DOHH2 (cell line): ENCODE data around the gene SPTSSA.
A peak's percentile ranks its signal among the peaks of the same experiment; 100 is the strongest.

Experiments
- H3F3A ChIP-seq: fragments of 200-600 bp; sonication (generic), shearing (Covaris generic); 2 replicates; pipeline ENCODE4 v1.6.0; 2016; ENCODE audit warnings: antibody characterized with exemption, mild to moderate bottlenecking; ENCODE audit not compliant: control insufficient read depth, insufficient read depth
- H3K27ac ChIP-seq: fragments of 200-600 bp; sonication (generic); 2 replicates; pipeline ENCODE4 v1.5.1; 2014; ENCODE audit warnings: low read depth, mild to moderate bottlenecking, low read length, moderate library complexity
- H3K27me3 ChIP-seq: fragments of 200-600 bp; sonication (generic); 2 replicates; pipeline ENCODE4 v1.6.1; 2014; ENCODE audit warnings: mild to moderate bottlenecking, low read length, mixed read lengths; ENCODE audit not compliant: control insufficient read depth
- H3K36me3 ChIP-seq: fragments of 200-600 bp; sonication (generic); 2 replicates; pipeline ENCODE4 v1.6.1; 2014; ENCODE audit warnings: mild to moderate bottlenecking, low read length, moderate library complexity, mixed read lengths; ENCODE audit not compliant: control insufficient read depth
- H3K4me1 ChIP-seq: fragments of 200-600 bp; sonication (generic); 2 replicates; pipeline ENCODE4 v1.6.1; 2014; ENCODE audit warnings: mild to moderate bottlenecking, low read length, mixed read lengths; ENCODE audit not compliant: control insufficient read depth
- H3K4me2 ChIP-seq: fragments of 200-600 bp; sonication (generic); 2 replicates; pipeline ENCODE4 v1.6.0; 2014; ENCODE audit warnings: mild to moderate bottlenecking, low read length, moderate library complexity
- H3K4me3 ChIP-seq: fragments of 200-600 bp; sonication (generic); 2 replicates; pipeline ENCODE4 v1.5.1; 2014; ENCODE audit warnings: mild to moderate bottlenecking, low read length, mixed read lengths
- H3K79me2 ChIP-seq: fragments of 200-600 bp; sonication (generic); 2 replicates; pipeline ENCODE4 v1.6.1; 2014; ENCODE audit warnings: mild to moderate bottlenecking, low read length, mixed read lengths; ENCODE audit not compliant: control insufficient read depth
- H3K9me2 ChIP-seq: fragments of 200-600 bp; sonication (generic); replicated peaks from 2 replicates; pipeline ENCODE4 v1.6.1; 2014; ENCODE audit warnings: mild to moderate bottlenecking, low read length, mixed read lengths; ENCODE audit not compliant: control insufficient read depth
- H3K9me3 ChIP-seq: fragments of 200-600 bp; sonication (generic); 2 replicates; pipeline ENCODE4 v1.6.1; 2014; ENCODE audit warnings: antibody characterized with exemption, low read length, mixed read lengths; ENCODE audit not compliant: control insufficient read depth, insufficient read depth
- H4K20me1 ChIP-seq: fragments of 200-600 bp; sonication (generic); 2 replicates; pipeline ENCODE4 v1.6.0; 2014; ENCODE audit warnings: low read depth, mild to moderate bottlenecking, antibody characterized with exemption, low read length, moderate library complexity; ENCODE audit not compliant: control insufficient read depth, insufficient read depth
- EZH2phosphoT487 ChIP-seq: fragments of 200-600 bp; sonication (generic); IDR thresholded peaks from 2 replicates; pipeline ENCODE4 v1.6.1; 2017; ENCODE audit warnings: borderline replicate concordance, mild to moderate bottlenecking, antibody characterized with exemption, low read length, moderate library complexity, mixed read lengths
- TF ChIP-seq, protein P1 (sequence below): fragments of 200-600 bp; sonication (generic); IDR thresholded peaks from one replicate; pipeline ENCODE4 v1.5.1; 2014; ENCODE audit warnings: antibody characterized with exemption, mild to moderate bottlenecking, low read depth, low read length; ENCODE audit not compliant: poor library complexity, severe bottlenecking

The SPTSSA gene

DNA sequence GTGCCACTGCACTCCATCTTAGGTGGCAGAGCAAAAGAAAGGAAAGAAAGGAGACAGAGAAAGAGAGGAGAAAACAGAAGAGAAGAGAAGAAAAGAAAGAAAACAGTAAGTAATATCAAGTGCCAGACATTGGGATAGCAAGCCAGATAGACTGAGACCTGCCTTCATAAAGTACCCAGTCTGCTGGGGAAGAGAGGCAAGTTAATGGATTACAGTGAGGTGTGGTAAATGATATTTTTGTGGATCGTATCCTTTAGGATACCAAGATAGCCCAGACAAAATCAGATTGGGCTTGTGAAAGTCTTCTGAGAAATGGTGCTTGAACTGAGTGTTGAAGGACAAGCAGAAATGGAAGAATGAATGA lies 1.5 kb upstream of the SPTSSA start:
- no peak overlapping the region for H3K4me2 ChIP-seq
- TF ChIP-seq EZH2phosphoT487: no peak
- TF ChIP-seq, protein P1, sequence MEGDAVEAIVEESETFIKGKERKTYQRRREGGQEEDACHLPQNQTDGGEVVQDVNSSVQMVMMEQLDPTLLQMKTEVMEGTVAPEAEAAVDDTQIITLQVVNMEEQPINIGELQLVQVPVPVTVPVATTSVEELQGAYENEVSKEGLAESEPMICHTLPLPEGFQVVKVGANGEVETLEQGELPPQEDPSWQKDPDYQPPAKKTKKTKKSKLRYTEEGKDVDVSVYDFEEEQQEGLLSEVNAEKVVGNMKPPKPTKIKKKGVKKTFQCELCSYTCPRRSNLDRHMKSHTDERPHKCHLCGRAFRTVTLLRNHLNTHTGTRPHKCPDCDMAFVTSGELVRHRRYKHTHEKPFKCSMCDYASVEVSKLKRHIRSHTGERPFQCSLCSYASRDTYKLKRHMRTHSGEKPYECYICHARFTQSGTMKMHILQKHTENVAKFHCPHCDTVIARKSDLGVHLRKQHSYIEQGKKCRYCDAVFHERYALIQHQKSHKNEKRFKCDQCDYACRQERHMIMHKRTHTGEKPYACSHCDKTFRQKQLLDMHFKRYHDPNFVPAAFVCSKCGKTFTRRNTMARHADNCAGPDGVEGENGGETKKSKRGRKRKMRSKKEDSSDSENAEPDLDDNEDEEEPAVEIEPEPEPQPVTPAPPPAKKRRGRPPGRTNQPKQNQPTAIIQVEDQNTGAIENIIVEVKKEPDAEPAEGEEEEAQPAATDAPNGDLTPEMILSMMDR: no peak

DNA sequence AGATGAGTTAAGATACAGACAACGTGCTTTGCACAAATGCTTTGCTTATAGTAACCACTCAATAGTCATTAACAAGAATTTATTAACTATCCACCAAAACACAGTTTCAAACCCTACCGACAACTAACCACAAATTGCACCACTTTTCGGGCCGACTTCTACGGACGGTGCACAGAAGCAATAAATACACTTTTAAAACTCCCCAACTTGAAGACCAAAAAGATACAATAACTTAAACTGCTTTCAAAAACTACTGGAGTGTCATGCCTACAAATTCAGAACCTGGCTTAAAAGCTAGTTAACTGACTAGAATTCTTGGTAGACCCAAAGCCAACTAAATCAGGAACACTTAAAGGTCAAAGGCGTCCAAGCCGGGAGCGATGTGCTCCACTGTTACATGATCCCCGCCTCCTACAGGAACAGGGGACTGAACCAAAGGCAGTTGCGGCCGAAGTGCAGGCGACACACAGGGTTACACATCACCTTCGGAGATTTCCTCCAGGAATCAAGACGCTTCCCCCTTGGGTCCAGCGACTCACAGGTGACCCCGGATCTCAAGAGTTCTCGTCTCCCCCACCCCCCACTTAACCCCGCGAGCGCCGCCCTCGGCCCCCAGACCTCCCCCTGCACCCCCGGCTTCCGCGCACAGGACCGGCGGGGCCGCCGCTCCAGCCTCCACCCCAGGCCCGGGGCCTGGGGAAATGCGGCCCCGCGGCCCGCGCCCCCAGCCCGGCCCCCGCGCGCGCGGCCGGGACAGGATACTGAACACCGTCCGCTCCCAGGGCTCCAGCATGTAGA lies 507 bp downstream of the SPTSSA start:
- peak overlapping the region; percentile 76 for H3K4me3 ChIP-seq
- H3K4me2 ChIP-seq: peak overlapping the region; percentile 82
- no peaks in the 10 kb centered on the region for H3K27me3 ChIP-seq
- H3K9me3 ChIP-seq: no peaks in the 10 kb centered on the region
- peaks cover 31% of the 10 kb centered on the region for H3K4me1 ChIP-seq
- H3K9me2 ChIP-seq: no peaks in the 10 kb centered on the region
- no peak for TF ChIP-seq EZH2phosphoT487
- TF ChIP-seq, protein P1: no peak
- H3F3A ChIP-seq: no peaks in the 10 kb centered on the region; the same call in 1 of the 2 replicates
- H3K27ac ChIP-seq: no peak overlapping the region
- H3K36me3 ChIP-seq: peaks cover 6% of the 10 kb centered on the region
- peaks cover 52% of the 10 kb centered on the region for H3K79me2 ChIP-seq
- H4K20me1 ChIP-seq: peaks cover 9% of the 10 kb centered on the region; the same call in 1 of the 2 replicates

More for the DNA sequence above, 1.5 kb upstream of the SPTSSA start:
- H3K9me3 ChIP-seq: no peaks in the 10 kb centered on the region
- no peak overlapping the region for H3K4me3 ChIP-seq
- H3K27ac ChIP-seq: no peak overlapping the region
- H3K4me1 ChIP-seq: peaks cover 31% of the 10 kb centered on the region
- peaks cover 9% of the 10 kb centered on the region; the same call in 1 of the 2 replicates for H4K20me1 ChIP-seq
- no peaks in the 10 kb centered on the region for H3K9me2 ChIP-seq
- no peaks in the 10 kb centered on the region for H3K27me3 ChIP-seq
- no peaks in the 10 kb centered on the region for H3K36me3 ChIP-seq
- peaks cover 34% of the 10 kb centered on the region for H3K79me2 ChIP-seq
- no peaks in the 10 kb centered on the region; the same call in 1 of the 2 replicates for H3F3A ChIP-seq

DNA sequence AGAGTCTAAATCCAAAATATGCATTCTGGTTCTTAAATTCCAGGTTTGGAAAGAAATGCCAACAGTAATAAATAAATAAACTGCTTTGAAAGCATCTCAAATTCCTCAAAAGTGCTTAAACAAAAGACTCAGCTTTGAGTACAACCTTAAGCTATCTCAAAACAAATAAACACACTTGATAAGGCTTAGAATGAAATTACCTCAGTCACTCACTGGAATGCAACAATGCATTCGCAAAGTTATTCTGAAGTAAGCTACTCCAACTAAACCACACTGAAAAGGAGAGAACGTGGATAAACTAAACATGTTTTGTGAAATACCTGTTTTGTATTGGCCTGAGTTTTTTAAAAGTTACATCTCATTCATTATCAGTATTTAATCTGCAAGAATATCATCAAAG lies 1.2 kb downstream of the SPTSSA start:
- no peaks in the 10 kb centered on the region for H3K9me2 ChIP-seq
- TF ChIP-seq, protein P1: no peak
- no peak for TF ChIP-seq EZH2phosphoT487

More for the DNA sequence above, 1.2 kb downstream of the SPTSSA start:
- H3K4me1 ChIP-seq: peaks cover 30% of the 10 kb centered on the region
- peak overlapping the region; percentile 82 for H3K4me2 ChIP-seq
- peak overlapping the region; percentile 76 for H3K4me3 ChIP-seq
- H3K9me3 ChIP-seq: no peaks in the 10 kb centered on the region
- peaks cover 6% of the 10 kb centered on the region for H3K36me3 ChIP-seq
- H3K27ac ChIP-seq: no peak overlapping the region
- no peaks in the 10 kb centered on the region for H3K27me3 ChIP-seq
- H4K20me1 ChIP-seq: peaks cover 9% of the 10 kb centered on the region; the same call in 1 of the 2 replicates
- peaks cover 55% of the 10 kb centered on the region for H3K79me2 ChIP-seq
- H3F3A ChIP-seq: no peaks in the 10 kb centered on the region; the same call in 1 of the 2 replicates
